Neural cell (in vitro differentiated cells): Measurements from ENCODE around the gene ZAR1.

Source experiments
- EP300 ChIP-seq: fragments of 450-650 bp; conservative IDR thresholded peaks from 2 replicates; pipeline ENCODE4 v1.6.1; 2014; ENCODE audit warnings: antibody characterized with exemption, mild to moderate bottlenecking, moderate library complexity; ENCODE audit not compliant: poor library complexity, severe bottlenecking
- POLR2AphosphoS5 ChIP-seq: IDR thresholded peaks from 2 replicates; pipeline ENCODE4 v1.6.1; 2012
- TAF1 ChIP-seq: IDR thresholded peaks from 2 replicates; pipeline ENCODE4 v1.6.1; 2012; ENCODE audit warnings: low read depth
- TF ChIP-seq, protein P1 (sequence below): fragments of 450-650 bp; IDR thresholded peaks from 2 replicates; pipeline ENCODE4 v1.5.1; 2014; ENCODE audit warnings: antibody characterized with exemption, mild to moderate bottlenecking, moderate library complexity; ENCODE audit not compliant: poor library complexity, severe bottlenecking

GRCh38 chr4:48467891-48468290 is 22.2 kb upstream of the ZAR1 start:
- TF ChIP-seq, protein P1, sequence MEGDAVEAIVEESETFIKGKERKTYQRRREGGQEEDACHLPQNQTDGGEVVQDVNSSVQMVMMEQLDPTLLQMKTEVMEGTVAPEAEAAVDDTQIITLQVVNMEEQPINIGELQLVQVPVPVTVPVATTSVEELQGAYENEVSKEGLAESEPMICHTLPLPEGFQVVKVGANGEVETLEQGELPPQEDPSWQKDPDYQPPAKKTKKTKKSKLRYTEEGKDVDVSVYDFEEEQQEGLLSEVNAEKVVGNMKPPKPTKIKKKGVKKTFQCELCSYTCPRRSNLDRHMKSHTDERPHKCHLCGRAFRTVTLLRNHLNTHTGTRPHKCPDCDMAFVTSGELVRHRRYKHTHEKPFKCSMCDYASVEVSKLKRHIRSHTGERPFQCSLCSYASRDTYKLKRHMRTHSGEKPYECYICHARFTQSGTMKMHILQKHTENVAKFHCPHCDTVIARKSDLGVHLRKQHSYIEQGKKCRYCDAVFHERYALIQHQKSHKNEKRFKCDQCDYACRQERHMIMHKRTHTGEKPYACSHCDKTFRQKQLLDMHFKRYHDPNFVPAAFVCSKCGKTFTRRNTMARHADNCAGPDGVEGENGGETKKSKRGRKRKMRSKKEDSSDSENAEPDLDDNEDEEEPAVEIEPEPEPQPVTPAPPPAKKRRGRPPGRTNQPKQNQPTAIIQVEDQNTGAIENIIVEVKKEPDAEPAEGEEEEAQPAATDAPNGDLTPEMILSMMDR, result no peak
- TF ChIP-seq EP300 (no peak), POLR2AphosphoS5 (no peak), TAF1 (no peak)
